Peyer's patch (tissue), 4 donors: ENCODE results near the gene SCGB1A1. TPM values are rescaled to one million over a fixed set of nuclear protein-coding genes. Genes with fewer than 3 reads are reported as not detected.

ENCODE experiments used
- DNase-seq, 3 donors: peaks; one replicate each; pipeline ENCODE4 v3.0.0-alpha.2; 2017 to 2019
- H3K27ac ChIP-seq, 4 donors: fragments of 200-600 bp; sonication (generic); one replicate each; pipeline ENCODE4 v1.5.1; 2016 to 2019
- H3K27me3 ChIP-seq, 2 donors: fragments of 200-600 bp; sonication (generic); one replicate each; pipeline ENCODE4 v1.5.1; 2019
- H3K36me3 ChIP-seq, 3 donors: fragments of 200-600 bp; sonication (generic); one replicate each; pipeline ENCODE4 v1.5.1; 2016 to 2019
- H3K4me1 ChIP-seq, 4 donors: fragments of 200-600 bp; sonication (generic); one replicate each; pipeline ENCODE4 v1.5.1; 2016 to 2019
- H3K4me3 ChIP-seq, 4 donors: fragments of 200-600 bp; sonication (generic); 1 replicate in 3 of 4; 2 replicates in 1 of 4; pipeline ENCODE4 v1.5.1; 2016 to 2019; ENCODE audit warnings: mild to moderate bottlenecking in 1 of 4
- H3K9me3 ChIP-seq, 4 donors: fragments of 200-600 bp; sonication (generic); one replicate each; pipeline ENCODE4 v1.5.1; 2016 to 2019; ENCODE audit warnings: mild to moderate bottlenecking in 1 of 4
- CTCF ChIP-seq, 6 experiments: fragments of 450-650 bp in 4 of 6; fragments of 200-600 bp in 2 of 6; sonication (generic) in 1 of 6; IDR thresholded peaks; one replicate each; pipeline ENCODE4 v1.5.1; 2017 to 2019; ENCODE audit warnings: antibody characterized with exemption in 6 of 6, mild to moderate bottlenecking in 3 of 6, moderate library complexity in 1 of 6
- POLR2A ChIP-seq, 2 donors: fragments of 450-650 bp; IDR thresholded peaks; one replicate each; pipeline ENCODE4 v1.5.1; 2017; ENCODE audit warnings: antibody characterized with exemption in 2 of 2, mild to moderate bottlenecking in 2 of 2, moderate library complexity in 2 of 2
- total RNA-seq, 4 donors: library from RNA; depleted of rRNA; stranded (reverse); fragments of >200 nt; gene quantifications; one replicate each; pipeline ENCODE4 v1.1.0, GENCODE V29; 2016

SCGB1A1 gene
- total RNA-seq, 4 donors from 2014 or later = not detected

DNA sequence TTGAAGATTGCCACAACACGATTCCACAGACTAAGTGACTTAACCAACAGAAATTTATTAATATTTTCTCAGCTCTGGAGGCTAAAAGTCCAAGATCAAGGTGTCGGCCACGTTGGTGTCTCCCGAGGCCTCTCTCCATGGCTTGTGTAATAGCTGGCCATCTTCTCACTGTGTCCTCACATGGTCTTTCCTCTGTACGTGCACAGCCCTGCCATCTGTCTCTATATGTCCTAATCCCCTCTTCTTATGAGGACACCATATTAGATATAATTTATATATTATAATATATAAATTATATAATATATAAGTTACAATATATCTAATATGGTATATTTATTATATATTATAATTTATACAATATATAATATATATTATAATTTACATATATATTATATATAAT lies 25.1 kb upstream of the SCGB1A1 start:
- DNase-seq = no peak

DNA sequence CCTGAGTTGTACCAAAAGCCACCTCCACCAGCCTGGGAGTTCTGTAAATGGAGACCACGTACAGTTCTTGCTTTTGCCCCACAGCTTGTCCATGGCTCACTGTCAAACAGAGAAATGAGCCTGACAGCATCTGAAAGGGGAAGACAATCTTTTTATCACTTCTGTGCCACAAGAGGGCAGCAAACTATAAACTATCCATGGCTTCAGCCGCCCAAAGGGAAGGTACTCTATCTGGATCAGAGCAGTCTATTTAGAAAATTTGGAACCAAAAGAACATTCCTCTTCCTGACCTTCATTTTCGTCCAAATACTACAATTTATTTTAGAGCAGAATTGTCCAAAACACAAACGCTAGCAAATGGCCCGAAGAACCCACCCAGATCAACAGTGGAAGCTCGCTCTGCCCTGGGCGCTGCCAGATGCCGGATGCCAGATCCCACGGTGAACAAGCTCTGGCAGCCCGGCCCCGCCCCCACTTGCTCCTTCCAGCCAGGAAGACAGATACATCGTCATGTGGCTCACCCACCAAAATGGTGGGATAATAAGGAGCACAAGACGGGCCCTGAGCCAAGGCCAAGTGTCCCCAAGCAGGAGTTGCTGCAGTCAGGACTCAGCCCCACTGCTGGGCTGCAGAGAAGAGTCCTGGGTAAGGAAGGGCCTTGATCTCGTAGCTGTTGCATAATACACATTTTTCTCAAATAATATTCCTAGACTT lies 23.9 kb upstream of the SCGB1A1 start:
- H3K9me3 ChIP-seq = no peaks in the 10 kb centered on the region
- no peaks in the 10 kb centered on the region for H3K27me3 ChIP-seq
- H3K4me1 ChIP-seq = peaks cover 0 to 24% (median 0%) of the 10 kb centered on the region in 4 donors
- TF ChIP-seq POLR2A (IDR thresholded peaks at IDR 0.05) (no peak), CTCF (IDR thresholded peaks at IDR 0.05) (peak; percentile 42 to 81 (median 78))
- H3K4me3 ChIP-seq = peak overlapping the region in 2 of 4 donors; percentile 0 to 9
- H3K36me3 ChIP-seq = no peaks in the 10 kb centered on the region
- peak overlapping the region in 2 of 4 donors; percentile 58 to 59 for H3K27ac ChIP-seq
- DNase-seq = peak; percentile 35 to 84 (median 65)

More for the DNA sequence above, 25.1 kb upstream of the SCGB1A1 start:
- Histone ChIP-seq H3K27ac (no peak overlapping the region), H3K4me3 (no peak overlapping the region), H3K9me3 (no peaks in the 10 kb centered on the region), H3K4me1 (peaks cover 0 to 12% (median 0%) of the 10 kb centered on the region in 4 donors), H3K36me3 (no peaks in the 10 kb centered on the region), H3K27me3 (no peaks in the 10 kb centered on the region)
- no peak for TF ChIP-seq CTCF (IDR thresholded peaks at IDR 0.05)
- TF ChIP-seq POLR2A (IDR thresholded peaks at IDR 0.05) = no peak

DNA sequence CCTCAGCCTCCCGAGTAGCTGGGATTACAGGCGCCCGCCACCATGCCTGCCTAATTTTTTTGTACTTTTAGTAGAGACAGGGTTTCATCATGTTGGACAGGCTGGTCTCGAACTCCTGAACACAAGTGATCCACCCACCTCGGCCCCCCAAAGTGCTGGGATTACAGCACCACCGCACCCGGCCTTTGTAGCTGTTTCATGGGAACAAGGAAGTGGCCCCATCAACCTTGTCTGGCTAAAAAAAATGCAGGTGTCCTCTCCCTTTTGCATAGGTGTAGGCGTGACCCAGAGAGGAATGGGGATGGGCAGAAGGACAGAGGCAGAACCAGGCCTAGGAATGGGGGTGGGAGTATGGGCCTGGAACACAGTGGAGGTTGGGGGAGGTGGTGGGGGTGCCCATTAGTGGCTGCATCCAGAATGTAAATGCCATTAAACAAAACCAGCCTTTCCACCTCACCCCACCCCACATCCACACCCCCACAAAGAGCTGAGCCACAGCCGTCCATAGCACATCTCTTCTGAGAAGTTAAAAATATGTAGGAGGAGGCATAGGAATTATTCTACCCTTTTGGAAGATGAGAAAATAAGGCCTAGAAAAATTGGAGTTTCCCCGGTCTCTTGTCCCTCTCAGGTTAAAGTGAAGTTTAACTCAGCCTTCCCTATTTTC lies 22.8 kb upstream of the SCGB1A1 start:
- Histone ChIP-seq H3K36me3 (no peaks in the 10 kb centered on the region), H3K4me3 (no peak overlapping the region), H3K27ac (no peak overlapping the region), H3K27me3 (no peaks in the 10 kb centered on the region), H3K9me3 (no peaks in the 10 kb centered on the region), H3K4me1 (peaks cover 0 to 35% (median 0%) of the 10 kb centered on the region in 4 donors)
- no peak for DNase-seq
- TF ChIP-seq CTCF (IDR thresholded peaks at IDR 0.05) (no peak), POLR2A (IDR thresholded peaks at IDR 0.05) (no peak)

DNA sequence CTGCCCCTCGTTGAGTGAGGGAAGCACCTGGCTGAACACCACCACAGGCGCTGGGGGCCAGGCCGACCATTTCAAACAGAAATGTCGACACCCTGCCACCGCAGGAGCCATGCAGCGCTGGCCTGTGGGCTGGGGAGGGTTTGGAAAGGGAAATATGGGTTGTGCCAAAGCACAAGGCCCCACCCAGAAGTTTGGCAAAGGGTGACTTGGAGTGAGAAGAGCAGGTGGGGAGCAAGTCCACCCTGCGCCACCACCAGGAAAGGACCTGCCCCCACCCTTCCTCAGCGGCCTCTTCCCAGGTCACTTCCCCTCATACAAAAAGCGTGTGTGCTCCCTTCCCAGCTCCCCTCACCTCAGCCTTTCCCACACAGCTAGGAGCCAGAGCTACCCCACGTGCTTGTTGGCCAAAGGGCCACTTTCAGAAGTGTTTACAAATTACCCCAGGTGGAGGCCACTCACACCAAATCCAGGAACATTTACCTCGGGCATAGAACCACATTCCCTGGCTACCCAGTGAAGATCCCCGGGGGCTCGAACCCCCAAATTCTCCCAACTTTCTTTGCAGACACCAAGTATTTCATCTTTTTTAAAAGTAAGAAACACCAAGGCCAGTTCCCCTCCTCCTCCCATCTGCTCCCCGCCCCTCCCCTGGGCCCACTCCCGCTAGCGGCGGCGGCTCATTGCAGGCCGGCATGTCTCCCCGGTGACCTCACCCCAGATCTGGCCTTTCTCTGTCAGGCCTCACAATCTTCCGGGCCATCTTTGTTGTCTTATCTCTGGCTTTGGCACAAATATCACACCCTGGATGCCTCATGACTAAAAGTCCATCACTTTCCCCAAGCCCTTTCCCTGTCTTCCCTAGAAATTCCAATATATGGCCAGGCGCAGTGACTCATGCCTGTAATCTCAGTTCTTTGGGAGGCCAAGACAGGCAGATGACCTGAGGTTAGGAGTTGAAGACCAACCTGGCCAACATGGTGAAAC lies 20.5 kb upstream of the SCGB1A1 start:
- no peak for TF ChIP-seq CTCF (IDR thresholded peaks at IDR 0.05)
- no peak for TF ChIP-seq POLR2A (IDR thresholded peaks at IDR 0.05)
- Histone ChIP-seq H3K27ac (peak overlapping the region in 3 of 4 donors; percentile 7 to 80 (median 40)), H3K4me3 (no peak overlapping the region), H3K4me1 (peaks cover 0 to 53% (median 1%) of the 10 kb centered on the region in 4 donors), H3K27me3 (no peaks in the 10 kb centered on the region), H3K36me3 (no peaks in the 10 kb centered on the region), H3K9me3 (no peaks in the 10 kb centered on the region)
- no peak for DNase-seq

GRCh38 chr11:62399172-62399877 lies 19.5 kb upstream of the SCGB1A1 start:
- DNase-seq = no peak
- peaks cover 0 to 53% (median 1%) of the 10 kb centered on the region in 4 donors for H3K4me1 ChIP-seq

More at GRCh38 chr11:62399172-62399877, 19.5 kb upstream of the SCGB1A1 start:
- Histone ChIP-seq H3K9me3 (no peaks in the 10 kb centered on the region), H3K4me3 (no peak overlapping the region), H3K27ac (peak overlapping the region; percentile 30 to 80 (median 68)), H3K27me3 (no peaks in the 10 kb centered on the region), H3K36me3 (no peaks in the 10 kb centered on the region)
- no peak for TF ChIP-seq POLR2A (IDR thresholded peaks at IDR 0.05)
